Measurements from ENCODE around the gene KLHL14. TPM values are rescaled to one million over a fixed set of nuclear protein-coding genes. Genes with fewer than 3 reads are reported as not detected.
A peak's percentile ranks its signal among the peaks of the same experiment; 100 is the strongest.
"Not testable (repeated sequence)": the region's sequence is repeated elsewhere in the genome, so short reads cannot be mapped to it uniquely, and the experiment has no call there.

Gene KLHL14
- total RNA-seq, 1 donor from 2014 or later, result 0.16 TPM

GRCh38 chr18:32714571-32715148 is 58.2 kb downstream of the KLHL14 start:
- peak; percentile 87 for ATAC-seq

GRCh38 chr18:32712860-32713259 is 60.0 kb downstream of the KLHL14 start:
- ATAC-seq, result no peak

DNA sequence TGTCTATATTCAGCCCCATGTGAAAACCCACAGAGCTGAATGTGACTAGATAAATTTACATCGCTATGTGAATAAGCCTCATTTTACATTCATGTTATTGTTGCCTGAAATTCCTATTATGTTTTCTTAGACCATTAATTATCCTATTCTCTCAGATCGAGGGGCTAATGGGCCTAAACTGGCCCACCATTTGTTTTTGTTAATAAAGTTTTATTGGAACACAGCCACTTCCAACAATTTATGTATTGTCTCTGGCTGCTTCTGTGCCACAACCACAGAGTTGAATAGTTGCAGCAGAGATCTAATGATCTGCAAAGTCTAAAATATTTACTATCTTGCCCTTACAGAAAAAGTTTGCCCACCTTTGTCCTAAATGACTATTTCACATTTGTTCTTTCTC is 61.0 kb downstream of the KLHL14 start:
- ATAC-seq, result no peak

- no peak for ATAC-seq
These were observed 65.2 kb downstream of the KLHL14 start for GRCh38 chr18:32707586-32707985.

DNA sequence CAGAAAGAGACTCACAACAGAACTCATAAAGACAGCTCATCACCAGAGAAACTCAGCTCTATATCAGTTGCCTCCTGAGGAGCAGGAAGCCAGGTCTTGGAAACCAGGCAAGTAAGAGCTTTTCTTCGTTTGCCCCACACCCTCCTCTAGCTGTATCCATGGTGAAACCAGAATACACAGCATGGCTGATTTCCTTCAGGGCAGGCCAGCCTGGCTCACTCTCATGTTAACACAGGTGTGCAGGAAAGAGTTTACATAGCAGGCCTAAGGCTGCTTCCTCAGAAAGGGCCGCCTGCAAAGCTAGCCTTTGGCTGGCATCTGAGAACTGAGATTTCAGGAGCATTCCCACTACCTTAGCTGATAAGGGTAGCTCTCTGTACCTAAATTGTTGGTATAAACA is 65.7 kb downstream of the KLHL14 start:
- no peak for ATAC-seq

GRCh38 chr18:32701313-32701712 is 71.5 kb downstream of the KLHL14 start:
- no peak for ATAC-seq

DNA sequence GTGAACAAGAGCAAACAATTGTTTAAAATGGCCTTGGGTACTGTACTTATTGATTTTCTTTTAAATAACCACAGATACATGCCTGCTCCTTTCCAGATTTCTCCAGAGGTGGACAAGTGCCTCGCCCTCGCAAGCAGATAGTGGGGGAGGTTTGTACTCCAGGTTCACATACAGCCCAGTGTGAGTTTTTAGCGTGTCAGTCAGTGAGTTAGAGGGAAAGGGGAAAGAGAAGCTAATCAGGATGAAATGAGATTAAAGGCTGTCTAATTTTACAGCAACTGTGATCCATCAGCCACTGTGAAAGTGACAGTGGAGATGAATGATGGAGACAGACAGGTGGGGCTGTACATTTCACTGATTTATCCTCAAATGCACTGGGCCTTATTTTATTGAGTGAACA is 74.7 kb downstream of the KLHL14 start:
- no peak for ATAC-seq

- peak; percentile 63 for ATAC-seq
These were observed 76.4 kb downstream of the KLHL14 start for GRCh38 chr18:32696376-32696775.

- ATAC-seq, result peak; percentile 64
These were observed 77.3 kb downstream of the KLHL14 start for GRCh38 chr18:32695534-32695933.

- no peak for ATAC-seq
These were observed 84.0 kb downstream of the KLHL14 start for GRCh38 chr18:32688821-32689220.

DNA sequence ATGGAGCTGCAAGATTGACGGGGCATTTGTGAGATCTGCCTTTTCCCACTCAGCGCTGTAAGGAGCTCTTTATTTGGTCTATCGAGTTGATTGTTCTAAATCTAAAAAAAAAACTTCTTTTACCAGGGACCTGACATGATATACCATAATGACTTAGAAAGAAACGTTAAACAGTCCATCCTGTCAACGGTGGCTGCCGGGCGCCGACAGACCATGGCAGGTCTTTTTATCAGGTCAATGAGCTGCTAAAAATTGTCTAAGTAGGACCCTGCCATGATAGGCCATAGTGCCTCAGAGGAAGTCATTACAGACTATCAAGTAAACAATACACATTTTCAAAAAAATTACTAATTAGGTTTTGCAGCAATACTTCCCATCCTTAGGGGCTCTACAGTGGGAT is 87.9 kb downstream of the KLHL14 start:
- ATAC-seq, result no peak

DNA sequence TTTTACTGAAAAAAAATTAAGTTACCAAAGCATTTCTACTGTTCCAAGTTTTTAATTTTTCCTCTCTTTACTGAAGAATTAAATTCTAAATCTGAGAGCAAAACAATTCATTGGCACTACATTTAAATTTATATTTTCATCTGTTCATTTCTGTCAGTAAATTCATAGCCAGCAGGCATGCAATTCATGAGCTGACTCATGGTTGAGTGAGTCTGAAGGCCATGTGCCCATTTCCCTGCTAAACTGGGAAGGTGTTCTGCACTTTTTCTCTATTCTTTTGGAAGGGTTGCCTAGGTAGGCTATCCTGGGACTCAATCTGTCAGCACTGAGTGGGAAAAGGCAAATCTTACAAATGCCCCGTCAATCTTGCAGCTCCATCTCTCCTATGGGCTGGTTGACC is 88.7 kb downstream of the KLHL14 start:
- no peak for ATAC-seq

DNA sequence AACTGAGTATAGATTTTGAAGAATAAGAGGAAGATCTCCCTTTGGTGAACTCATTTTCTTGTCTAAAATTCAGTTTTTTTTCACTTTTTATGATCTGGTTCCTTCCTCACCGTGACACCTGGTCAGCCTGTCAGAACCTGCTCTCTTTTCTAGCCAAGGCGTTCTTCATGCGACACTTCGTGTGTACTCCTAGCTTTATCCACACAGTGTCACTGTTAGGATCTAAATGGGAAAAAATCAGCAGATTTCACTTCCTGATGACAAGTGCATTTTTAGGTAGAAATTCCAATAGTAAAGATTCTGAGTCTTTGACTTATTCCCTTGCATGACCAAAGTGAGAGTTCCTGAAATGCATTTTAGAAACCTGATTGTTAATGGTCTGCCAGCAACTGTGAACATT is 89.8 kb downstream of the KLHL14 start:
- ATAC-seq, result no peak

- ATAC-seq, result no peak
These were observed 95.2 kb downstream of the KLHL14 start for GRCh38 chr18:32677578-32677977.

- ATAC-seq, result no peak
These were observed 98.3 kb downstream of the KLHL14 start for GRCh38 chr18:32674491-32674890.

DNA sequence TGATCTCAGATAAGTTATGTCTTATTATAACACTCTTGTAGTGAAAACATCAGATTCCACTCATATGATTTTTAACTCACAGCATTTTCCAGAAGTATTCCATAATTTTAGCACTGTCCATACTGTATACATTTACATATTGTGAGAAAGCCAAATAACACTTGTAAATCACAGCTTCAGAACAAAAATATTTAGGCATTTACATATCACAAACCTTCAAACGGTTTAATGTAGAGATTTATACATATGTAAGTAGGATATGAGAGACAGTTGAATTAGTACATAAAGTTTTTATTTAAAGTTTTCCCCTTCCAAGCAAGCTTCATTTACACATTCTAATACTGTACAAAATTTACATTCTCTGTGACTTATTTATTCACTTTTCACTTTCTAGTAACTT is 100.4 kb downstream of the KLHL14 start:
- ATAC-seq, result no peak

DNA sequence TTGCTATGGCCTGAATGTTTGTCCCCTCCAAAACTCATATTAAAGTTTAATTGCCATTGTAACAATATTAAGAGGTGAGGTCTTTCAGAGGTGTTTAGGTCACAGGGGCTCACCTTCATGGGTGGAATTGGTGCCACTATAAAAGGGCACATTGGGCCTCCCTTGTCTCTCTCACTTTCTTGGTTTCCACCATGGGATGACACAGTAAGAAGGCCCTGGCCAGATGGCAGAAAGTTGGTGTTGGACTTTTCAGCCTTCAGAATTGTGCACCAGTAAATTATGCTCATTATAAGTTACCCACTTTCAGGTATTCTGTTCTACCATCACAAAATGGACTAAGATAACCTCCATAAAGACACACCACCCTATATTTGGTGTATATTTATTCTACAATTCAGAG is 102.1 kb downstream of the KLHL14 start:
- no peak for ATAC-seq

DNA sequence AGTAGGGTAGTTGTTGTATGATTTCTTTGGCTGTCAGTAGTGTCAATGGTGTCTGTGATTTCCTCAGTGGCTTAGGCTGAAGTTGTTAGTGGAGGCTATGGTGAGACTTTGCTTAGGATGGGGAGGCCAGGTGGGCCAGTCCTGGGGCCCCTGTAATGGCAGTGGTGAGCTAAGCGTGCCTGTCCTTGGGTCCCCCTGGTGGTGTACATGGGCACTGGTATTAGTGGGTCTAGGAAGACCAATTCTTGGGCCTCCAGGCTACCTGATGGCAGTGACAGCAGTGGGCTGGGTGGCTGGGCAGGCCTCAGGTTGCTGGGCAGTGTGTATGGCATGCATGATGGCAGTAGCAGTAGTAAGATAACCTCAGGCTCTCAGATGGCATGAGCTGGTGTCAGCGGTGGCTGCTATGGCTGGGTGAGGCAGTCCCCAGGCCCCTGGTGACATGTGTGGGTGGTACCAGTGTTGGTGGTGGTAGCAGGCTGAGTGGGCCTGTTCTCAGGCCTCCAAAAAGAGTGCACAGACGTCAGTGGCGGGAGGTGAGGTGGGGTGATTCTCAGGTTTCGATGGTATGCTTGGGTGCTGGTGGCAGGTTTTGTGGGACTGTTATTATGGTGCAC is 103.2 kb downstream of the KLHL14 start:
- ATAC-seq, result no peak

GRCh38 chr18:32668956-32669355 is 103.9 kb downstream of the KLHL14 start:
- no peak for ATAC-seq

DNA sequence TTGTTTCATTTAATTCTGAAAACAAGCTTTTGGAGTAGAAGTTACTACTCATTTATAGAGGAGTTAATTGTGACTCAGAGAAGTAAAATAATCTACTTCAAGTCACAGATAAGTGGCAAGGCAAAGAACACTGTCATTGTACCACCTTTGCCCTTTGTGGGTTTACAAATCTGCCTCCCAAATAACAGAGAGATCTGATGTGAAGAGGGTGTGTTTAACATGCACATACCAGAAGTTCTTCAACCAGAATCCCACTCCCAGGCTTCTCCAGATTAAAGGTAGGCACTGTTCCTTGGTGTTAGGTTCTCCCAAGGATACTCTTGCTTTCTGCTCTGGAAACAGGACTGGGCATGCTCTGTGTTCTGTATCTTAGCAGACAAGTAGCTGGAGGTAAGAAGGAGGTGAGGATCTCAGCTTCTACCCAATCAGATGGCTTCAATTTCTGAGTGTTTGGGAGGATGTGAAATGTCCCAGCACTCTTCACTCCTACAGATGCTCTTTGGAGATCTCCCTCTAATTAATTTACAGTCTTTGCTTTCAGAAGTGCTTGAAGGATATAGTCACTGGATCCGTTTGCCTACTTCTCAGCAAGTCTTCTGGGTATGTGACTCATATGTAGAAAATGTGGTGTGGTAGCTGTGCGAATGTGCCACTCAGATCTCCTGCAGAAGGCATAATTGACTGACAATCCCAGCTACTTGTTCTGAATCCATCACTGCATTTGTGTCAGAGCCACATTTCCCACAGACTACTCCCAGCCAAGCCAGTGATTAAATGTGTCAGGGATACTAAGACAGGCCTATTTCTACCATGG is 111.1 kb downstream of the KLHL14 start:
- peak; percentile 71 for ATAC-seq

- not testable (repeated sequence) for ATAC-seq
These were observed 118.3 kb downstream of the KLHL14 start for GRCh38 chr18:32654507-32654906.

DNA sequence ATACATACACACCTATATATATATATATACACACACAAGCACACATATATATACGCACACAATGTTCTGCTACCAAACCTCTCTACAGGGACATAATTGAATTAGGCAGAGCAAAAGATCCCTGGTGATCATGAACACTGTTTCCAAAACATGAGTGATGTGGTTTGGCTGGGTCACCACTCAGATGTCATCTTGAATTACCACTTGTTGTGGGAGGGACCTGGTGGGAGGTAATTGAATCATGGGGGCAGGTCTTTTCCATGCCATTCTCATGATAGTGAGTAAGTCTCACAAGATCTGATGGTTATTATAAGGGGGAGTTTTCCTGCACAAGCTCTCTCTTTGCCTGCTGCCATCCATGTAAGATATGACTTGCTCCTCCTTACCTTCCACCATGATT is 135.2 kb downstream of the KLHL14 start:
- not testable (repeated sequence) for ATAC-seq

- ATAC-seq, result no peak
These were observed 135.6 kb downstream of the KLHL14 start for GRCh38 chr18:32637226-32637625.

DNA sequence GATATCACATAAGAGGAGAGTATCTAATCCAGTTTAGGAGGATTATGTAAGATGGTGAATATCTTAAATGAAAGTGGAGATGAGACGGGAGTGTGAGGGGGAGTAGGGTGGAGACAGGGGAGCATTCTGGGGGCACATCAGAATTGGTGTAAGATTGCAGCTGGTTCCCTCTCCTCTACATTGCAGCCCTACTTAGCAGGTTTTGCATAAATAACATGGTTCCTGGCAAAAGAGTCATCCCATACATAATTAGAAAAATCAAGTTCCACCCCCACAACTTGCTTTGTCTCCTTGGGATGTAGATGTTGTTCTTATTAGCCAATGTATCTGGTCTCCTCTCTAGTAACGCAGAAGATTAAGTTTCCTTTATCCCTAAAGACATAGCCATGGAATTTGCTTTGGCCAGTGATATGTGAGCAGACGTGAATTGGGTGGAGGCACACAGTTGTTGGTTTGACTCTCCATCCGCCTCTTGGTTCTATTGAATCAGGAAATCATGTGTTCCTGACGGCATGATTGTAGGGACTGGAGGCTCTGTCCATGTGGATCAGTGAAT is 137.9 kb downstream of the KLHL14 start:
- no peak for ATAC-seq

Data from esophagus mucosa (tissue), 1 donor.